IPS DF 6.9 (cell line): ENCODE results near the gene ZBTB39.

Experiments used
- DNase-seq: peaks from one replicate; pipeline ENCODE4 v3.0.0-alpha.2; 2013; ENCODE audit warnings: low read depth, low spot score
- H3K27ac ChIP-seq: one replicate; pipeline ENCODE4 v1.5.1; 2013; ENCODE audit warnings: low read length, control low read depth
- H3K27me3 ChIP-seq: 2 replicates; pipeline ENCODE4 v1.6.1; 2013; ENCODE audit warnings: mild to moderate bottlenecking, low read length; ENCODE audit not compliant: control insufficient read depth, insufficient read depth
- H3K36me3 ChIP-seq: 2 replicates; pipeline ENCODE4 v1.6.1; 2013; ENCODE audit warnings: low read length; ENCODE audit not compliant: control insufficient read depth, insufficient read depth
- H3K4me1 ChIP-seq: 2 replicates; pipeline ENCODE4 v1.6.1; 2013; ENCODE audit warnings: low read length; ENCODE audit not compliant: control insufficient read depth, insufficient read depth
- H3K4me3 ChIP-seq: 2 replicates; pipeline ENCODE4 v1.5.1; 2013; ENCODE audit warnings: mild to moderate bottlenecking, low read length
- H3K9me3 ChIP-seq: 2 replicates; pipeline ENCODE4 v1.6.1; 2013; ENCODE audit warnings: low read length, inconsistent platforms; ENCODE audit not compliant: control insufficient read depth, insufficient read depth
- WGBS: extraction: QIAGEN DNeasy Blood & Tissue Kit; methylation state at CpG from one replicate; pipeline ENCODE4 v1.1.7; 2013; ENCODE audit warnings: mixed read lengths, missing lambda C conversion rate; ENCODE audit not compliant: insufficient read length, insufficient coverage; 5-methylcytosine and 5-hydroxymethylcytosine counted together

Gene ZBTB39

DNA sequence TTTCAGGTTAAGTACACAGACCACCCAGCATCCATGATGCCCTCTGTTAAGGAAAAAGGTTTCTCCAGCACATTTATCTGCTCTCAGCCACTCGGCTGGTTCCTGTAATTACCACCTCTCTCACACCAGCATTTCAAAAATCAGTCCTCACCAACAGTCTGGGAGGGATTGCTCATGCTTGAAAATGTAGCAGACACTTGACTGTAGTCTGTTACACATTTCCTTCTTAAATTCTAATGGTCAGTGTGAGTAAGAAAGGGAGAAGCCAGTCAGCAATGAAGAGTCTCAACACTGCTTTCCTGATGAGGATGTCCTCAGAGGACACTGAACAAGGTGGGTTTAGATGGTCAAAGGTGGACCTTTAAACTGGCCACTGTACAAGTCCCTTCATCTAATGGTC lies 6.0 kb downstream of the ZBTB39 start:
- Histone ChIP-seq H3K36me3 (peaks cover 18% of the 10 kb centered on the region), H3K4me3 (no peak overlapping the region), H3K4me1 (no peaks in the 10 kb centered on the region), H3K9me3 (no peaks in the 10 kb centered on the region), H3K27ac (no peak overlapping the region), H3K27me3 (no peaks in the 10 kb centered on the region)
- WGBS = no CpG with 5 or more reads among the region's 1 CpG
- DNase-seq = no peak

DNA sequence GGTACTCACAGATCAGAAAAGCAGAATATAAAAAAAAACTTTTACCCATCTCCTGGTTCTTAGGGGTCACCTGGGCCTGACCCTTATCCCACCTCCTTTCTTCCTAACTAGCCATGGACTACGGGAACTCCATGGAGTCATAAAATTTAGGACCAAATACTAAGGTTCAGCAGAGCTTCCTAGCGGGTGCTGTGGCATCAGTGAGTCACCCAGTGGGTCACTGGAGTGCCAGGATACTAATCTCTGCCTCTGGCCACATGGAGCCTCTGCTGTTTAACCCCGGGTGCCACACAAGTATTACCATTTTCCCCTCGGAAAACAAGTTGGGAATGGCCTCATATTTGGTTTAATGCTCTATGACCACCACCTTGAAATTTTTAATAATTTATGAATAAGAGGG lies 6.9 kb downstream of the ZBTB39 start:
- WGBS = no CpG with 5 or more reads among the region's 4 CpGs
- Histone ChIP-seq H3K36me3 (peaks cover 17% of the 10 kb centered on the region), H3K4me1 (no peaks in the 10 kb centered on the region), H3K4me3 (no peak overlapping the region), H3K27ac (no peak overlapping the region), H3K27me3 (no peaks in the 10 kb centered on the region), H3K9me3 (no peaks in the 10 kb centered on the region)
- no peak for DNase-seq

DNA sequence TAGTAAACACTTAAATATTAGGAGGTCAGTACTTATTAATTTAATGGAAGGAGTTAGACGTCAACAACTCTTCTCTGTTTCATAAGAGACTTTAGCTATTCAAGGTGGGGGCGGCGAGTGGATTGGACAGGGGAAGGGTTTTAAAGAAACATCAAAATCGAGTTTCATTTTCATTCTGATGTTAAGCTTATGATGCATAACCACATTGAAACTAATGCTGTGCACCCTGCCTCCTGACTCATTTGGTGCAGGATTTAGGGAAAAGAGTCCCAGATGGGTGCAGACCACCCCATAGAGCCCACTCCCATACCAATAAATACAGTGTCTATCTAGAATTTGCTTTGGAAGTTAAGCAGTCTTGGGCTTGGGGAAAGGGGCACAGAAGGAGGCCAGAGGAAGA lies 7.4 kb downstream of the ZBTB39 start:
- peaks cover 12% of the 10 kb centered on the region for H3K36me3 ChIP-seq
- no peaks in the 10 kb centered on the region for H3K9me3 ChIP-seq
- no peaks in the 10 kb centered on the region for H3K27me3 ChIP-seq
- no CpG with 5 or more reads among the region's 4 CpGs for WGBS
- H3K4me1 ChIP-seq = no peaks in the 10 kb centered on the region
- no peak for DNase-seq
- no peak overlapping the region for H3K27ac ChIP-seq
- H3K4me3 ChIP-seq = no peak overlapping the region

DNA sequence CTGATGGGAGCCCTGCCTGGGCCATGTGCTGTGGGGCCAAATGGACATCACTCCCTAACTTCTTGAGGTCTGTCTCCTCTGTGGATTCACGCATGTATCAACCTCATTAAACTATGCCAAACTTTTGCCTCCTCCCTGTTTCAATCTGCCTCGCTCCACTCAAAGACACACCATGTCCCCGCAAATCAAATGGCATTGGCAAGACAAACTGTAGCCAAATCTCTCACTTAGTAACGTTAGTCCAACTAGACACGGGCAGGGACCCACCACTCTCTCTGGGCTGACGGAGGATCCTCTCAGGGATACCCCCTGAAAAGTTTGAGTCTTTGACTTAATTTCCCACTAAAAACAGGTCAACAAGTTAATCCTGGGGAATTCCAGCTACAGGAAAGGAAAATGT lies 8.0 kb downstream of the ZBTB39 start:
- no peak for DNase-seq
- no CpG with 5 or more reads among the region's 6 CpGs for WGBS
- H3K4me1 ChIP-seq = no peaks in the 10 kb centered on the region
- H3K4me3 ChIP-seq = no peak overlapping the region
- no peak overlapping the region for H3K27ac ChIP-seq
- no peaks in the 10 kb centered on the region for H3K27me3 ChIP-seq
- H3K36me3 ChIP-seq = peaks cover 5% of the 10 kb centered on the region
- no peaks in the 10 kb centered on the region for H3K9me3 ChIP-seq

DNA sequence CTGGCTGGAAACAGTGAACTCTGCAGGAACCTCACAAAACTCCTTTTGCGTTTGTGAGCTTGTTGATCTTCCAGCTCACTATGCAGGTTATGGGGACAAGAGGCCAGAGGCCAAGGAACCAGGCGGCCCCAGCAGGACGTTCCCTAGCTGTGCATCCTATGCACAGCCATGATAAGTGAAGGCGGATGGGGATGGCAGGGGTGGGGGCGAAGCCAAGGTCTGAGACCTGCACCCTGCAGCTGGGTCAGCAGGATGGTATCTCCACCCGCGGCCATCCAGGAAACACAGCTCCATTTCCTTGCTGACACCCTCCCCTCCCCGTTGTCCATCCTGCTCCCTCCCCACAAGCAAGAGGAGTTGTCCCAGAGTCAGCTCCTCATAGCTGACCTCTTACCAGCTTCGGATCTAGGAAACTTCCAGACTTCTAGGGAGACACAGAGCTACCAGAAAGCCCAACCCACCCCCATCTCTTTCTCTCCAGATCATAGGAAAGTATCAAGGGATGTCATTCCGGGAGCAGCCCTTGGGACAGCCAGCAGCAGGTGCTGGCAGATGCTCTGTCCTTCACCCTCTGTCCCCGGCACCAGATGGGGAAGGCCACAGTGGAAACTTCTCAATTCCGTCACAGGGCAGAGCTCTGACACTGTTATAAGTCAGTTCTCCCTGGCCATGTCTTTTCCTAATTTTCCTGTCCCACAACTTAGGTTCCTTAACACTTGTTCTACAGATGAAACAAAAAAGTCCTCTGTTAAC lies 9.4 kb downstream of the ZBTB39 start:
- Histone ChIP-seq H3K4me3 (no peak overlapping the region), H3K9me3 (no peaks in the 10 kb centered on the region), H3K4me1 (no peaks in the 10 kb centered on the region), H3K27me3 (no peaks in the 10 kb centered on the region), H3K27ac (no peak overlapping the region), H3K36me3 (no peaks in the 10 kb centered on the region)
- WGBS = no CpG with 5 or more reads among the region's 12 CpGs
- no peak for DNase-seq

DNA sequence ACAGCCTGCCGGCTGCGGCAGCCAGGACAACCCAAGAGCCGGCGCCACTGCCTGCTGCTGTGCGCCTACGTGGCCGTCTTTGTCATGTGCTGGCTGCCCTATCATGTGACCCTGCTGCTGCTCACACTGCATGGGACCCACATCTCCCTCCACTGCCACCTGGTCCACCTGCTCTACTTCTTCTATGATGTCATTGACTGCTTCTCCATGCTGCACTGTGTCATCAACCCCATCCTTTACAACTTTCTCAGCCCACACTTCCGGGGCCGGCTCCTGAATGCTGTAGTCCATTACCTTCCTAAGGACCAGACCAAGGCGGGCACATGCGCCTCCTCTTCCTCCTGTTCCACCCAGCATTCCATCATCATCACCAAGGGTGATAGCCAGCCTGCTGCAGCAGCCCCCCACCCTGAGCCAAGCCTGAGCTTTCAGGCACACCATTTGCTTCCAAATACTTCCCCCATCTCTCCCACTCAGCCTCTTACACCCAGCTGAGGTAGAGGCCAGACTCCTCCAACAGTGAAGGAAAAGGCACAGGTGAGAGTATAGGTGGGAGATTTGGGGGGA lies 10.3 kb downstream of the ZBTB39 start:
- WGBS = no CpG with 5 or more reads among the region's 11 CpGs
- no peaks in the 10 kb centered on the region for H3K36me3 ChIP-seq
- H3K4me3 ChIP-seq = no peak overlapping the region
- no peaks in the 10 kb centered on the region for H3K9me3 ChIP-seq
- no peak for DNase-seq
- no peaks in the 10 kb centered on the region for H3K4me1 ChIP-seq
- H3K27ac ChIP-seq = no peak overlapping the region
- H3K27me3 ChIP-seq = no peaks in the 10 kb centered on the region

DNA sequence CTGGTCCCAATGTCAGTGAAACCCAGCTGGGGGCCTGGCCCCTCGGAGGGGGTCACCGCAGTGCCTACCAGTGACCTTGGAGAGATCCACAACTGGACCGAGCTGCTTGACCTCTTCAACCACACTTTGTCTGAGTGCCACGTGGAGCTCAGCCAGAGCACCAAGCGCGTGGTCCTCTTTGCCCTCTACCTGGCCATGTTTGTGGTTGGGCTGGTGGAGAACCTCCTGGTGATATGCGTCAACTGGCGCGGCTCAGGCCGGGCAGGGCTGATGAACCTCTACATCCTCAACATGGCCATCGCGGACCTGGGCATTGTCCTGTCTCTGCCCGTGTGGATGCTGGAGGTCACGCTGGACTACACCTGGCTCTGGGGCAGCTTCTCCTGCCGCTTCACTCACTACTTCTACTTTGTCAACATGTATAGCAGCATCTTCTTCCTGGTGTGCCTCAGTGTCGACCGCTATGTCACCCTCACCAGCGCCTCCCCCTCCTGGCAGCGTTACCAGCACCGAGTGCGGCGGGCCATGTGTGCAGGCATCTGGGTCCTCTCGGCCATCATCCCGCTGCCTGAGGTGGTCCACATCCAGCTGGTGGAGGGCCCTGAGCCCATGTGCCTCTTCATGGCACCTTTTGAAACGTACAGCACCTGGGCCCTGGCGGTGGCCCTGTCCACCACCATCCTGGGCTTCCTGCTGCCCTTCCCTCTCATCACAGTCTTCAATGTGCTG lies 11.0 kb downstream of the ZBTB39 start:
- no peaks in the 10 kb centered on the region for H3K36me3 ChIP-seq
- WGBS = no CpG with 5 or more reads among the region's 26 CpGs
- H3K4me1 ChIP-seq = no peaks in the 10 kb centered on the region
- H3K9me3 ChIP-seq = no peaks in the 10 kb centered on the region
- no peak overlapping the region for H3K4me3 ChIP-seq
- no peaks in the 10 kb centered on the region for H3K27me3 ChIP-seq
- no peak for DNase-seq
- H3K27ac ChIP-seq = no peak overlapping the region

DNA sequence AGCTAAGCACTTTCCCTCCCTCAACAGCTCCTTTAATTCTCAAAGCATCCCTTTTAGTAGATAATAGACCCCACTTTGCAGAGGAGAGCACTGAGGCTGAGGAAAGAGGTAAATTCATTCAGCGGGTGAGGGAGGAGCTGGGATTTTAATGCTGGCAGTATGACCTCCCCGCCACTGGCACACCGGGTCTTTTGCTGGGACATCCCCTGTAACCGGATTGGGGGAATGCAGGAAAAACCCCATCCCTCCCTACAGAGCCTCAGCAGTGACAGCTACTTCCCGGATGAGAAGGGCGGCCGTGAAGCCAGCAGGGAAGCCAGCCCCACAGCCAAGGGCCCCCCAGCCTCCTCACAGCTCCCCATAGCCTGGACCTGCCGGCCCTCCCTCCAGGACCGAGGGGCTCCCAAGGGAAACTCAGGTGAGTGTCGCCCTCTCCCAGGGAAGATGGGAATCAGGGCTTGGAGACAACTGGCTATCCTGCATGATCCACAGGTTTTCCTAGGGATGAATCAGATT lies 12.1 kb downstream of the ZBTB39 start:
- no peak overlapping the region for H3K27ac ChIP-seq
- H3K27me3 ChIP-seq = no peaks in the 10 kb centered on the region
- no peak overlapping the region for H3K4me3 ChIP-seq
- H3K36me3 ChIP-seq = no peaks in the 10 kb centered on the region
- DNase-seq = no peak
- no peaks in the 10 kb centered on the region for H3K9me3 ChIP-seq
- WGBS = no CpG with 5 or more reads among the region's 10 CpGs
- no peaks in the 10 kb centered on the region for H3K4me1 ChIP-seq

DNA sequence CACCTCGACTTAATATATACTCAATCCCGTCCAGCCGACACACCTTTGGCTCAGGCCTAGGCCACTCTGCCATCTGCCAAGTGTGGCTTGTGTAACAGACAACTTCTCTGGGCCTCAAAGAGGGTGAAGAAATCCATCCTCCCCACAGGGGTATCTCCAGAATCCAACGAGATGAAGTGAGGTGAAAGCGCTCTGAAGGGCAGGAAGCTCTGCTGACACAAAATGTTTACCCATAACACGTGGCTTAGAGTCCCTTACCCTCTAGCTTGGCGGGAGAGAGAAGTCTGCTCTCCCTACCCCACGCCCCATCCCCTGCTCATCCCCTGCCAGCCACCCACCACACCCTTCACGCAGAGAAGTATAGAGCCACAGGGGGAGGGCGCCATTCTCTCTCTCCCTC lies 13.0 kb downstream of the ZBTB39 start:
- DNase-seq = no peak
- Histone ChIP-seq H3K27me3 (no peaks in the 10 kb centered on the region), H3K4me3 (no peak overlapping the region), H3K27ac (no peak overlapping the region), H3K36me3 (no peaks in the 10 kb centered on the region), H3K9me3 (no peaks in the 10 kb centered on the region), H3K4me1 (no peaks in the 10 kb centered on the region)
- WGBS = no CpG with 5 or more reads among the region's 10 CpGs

DNA sequence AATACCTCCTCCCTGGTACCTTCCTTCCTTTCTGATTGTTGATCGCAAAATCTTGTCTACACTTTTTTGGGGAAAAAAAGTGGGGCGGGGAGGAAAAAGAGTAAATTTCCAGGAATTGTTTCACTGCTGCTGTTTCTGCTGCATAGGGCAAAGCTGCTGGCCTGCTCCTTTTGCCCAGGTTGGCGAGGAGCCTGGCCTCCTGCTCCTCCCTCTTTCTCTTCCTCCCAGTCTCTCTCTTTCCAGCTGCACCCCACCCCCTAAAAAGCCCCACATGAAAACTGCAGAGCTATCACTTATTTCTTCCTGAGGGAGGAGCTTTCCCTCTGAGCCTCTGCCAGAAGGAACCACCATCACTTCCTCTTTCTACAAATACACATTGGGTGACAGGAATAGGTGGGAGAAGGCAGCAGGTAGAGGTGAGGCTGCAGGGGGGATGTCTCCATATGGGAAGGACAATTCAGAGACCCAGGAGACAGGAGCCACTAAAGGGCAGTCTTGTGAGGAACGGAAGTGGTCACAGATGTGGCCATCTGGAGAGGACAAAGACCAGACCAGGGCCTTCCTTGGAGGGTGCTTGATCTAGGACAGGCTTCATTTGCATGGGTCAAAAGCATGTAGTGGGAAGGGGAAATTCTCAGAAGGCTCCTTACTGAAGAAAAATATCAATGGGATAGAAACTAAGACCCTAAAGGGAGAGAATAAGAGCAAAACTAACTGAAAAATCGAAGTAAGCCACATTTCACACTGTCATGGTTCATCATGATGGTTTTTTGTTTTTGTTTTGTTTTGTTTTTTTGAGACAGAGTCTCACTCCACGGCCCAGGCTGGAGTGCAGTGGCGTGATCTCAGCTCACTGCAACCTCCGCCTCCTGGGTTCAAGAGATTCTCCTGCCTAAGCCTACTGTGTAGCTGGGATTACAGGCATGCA lies 14.8 kb downstream of the ZBTB39 start:
- Histone ChIP-seq H3K36me3 (no peaks in the 10 kb centered on the region), H3K27me3 (no peaks in the 10 kb centered on the region), H3K4me1 (peaks cover 1% of the 10 kb centered on the region; the same call in 1 of the 2 replicates), H3K27ac (no peak overlapping the region), H3K9me3 (no peaks in the 10 kb centered on the region), H3K4me3 (no peak overlapping the region)
- no CpG with 5 or more reads among the region's 8 CpGs for WGBS
- no peak for DNase-seq
